HEK293 (cell line): Measurements from ENCODE around the gene RWDD1.

ENCODE experiments used
- CTCF ChIA-PET: fragments of 350-600 bp; formaldehyde crosslinking; extraction: SDS; loops from one replicate; lab custom pipeline; 2021; ENCODE audit warnings: antibody characterized with exemption; lab: Yijun Ruan, JAX
- POLR2A ChIA-PET: fragments of 300-600 bp; formaldehyde crosslinking; extraction: SDS; loops from one replicate; lab custom pipeline; 2020; ENCODE audit warnings: antibody characterized with exemption, inconsistent platforms; lab: Yijun Ruan, JAX
- H3K27ac ChIP-seq: fragments of 200-500 bp; sonication (Bioruptor generic); 2 replicates; pipeline ENCODE4 v1.5.1; 2014; ENCODE audit warnings: low read depth, low read length, control low read depth, inconsistent platforms; ENCODE audit errors: extremely low read depth
- H3K36me3 ChIP-seq, 2 experiments: fragments of 200-500 bp in 1 of 2; sonication (Bioruptor generic) in 1 of 2; 1 replicate in 1 of 2; 2 replicates in 1 of 2; pipeline ENCODE4 v1.5.1; 2014 to 2017; ENCODE audit warnings: inconsistent platforms in 2 of 2, low read length in 2 of 2; ENCODE audit not compliant: control insufficient read depth in 2 of 2, insufficient read depth in 1 of 2
- H3K4me1 ChIP-seq: fragments of 200-500 bp; sonication (Bioruptor generic); 2 replicates; pipeline ENCODE4 v1.5.1; 2014; ENCODE audit warnings: mild to moderate bottlenecking, low read length, inconsistent platforms; ENCODE audit not compliant: control insufficient read depth, insufficient read depth
- H3K4me3 ChIP-seq: 2 replicates; pipeline ENCODE4 v1.5.1; 2011; ENCODE audit warnings: low read depth, mild to moderate bottlenecking, control low read depth, low read length, moderate library complexity
- H3K9me3 ChIP-seq: fragments of 200-500 bp; sonication (Bioruptor generic); 2 replicates; pipeline ENCODE4 v1.5.1; 2014; ENCODE audit warnings: low read depth, low read length, inconsistent platforms; ENCODE audit not compliant: control insufficient read depth, insufficient read depth
- FEZF1 ChIP-seq: fragments of 450-650 bp; formaldehyde crosslinking; IDR thresholded peaks from 2 replicates; pipeline ENCODE4 v1.5.1; 2016; ENCODE audit warnings: missing biosample characterization, missing genetic modification characterization
- HOXD13 ChIP-seq: sonication (generic); formaldehyde crosslinking; IDR thresholded peaks from 2 replicates; pipeline ENCODE4 v1.8.0; 2022; ENCODE audit warnings: missing genetic modification reagents, borderline replicate concordance
- KLF1 ChIP-seq: fragments of 450-650 bp; formaldehyde crosslinking; IDR thresholded peaks from 2 replicates; pipeline ENCODE4 v1.5.1; 2016; ENCODE audit warnings: missing biosample characterization, missing genetic modification characterization
- OVOL3 ChIP-seq: fragments of 450-650 bp; formaldehyde crosslinking; IDR thresholded peaks from 2 replicates; pipeline ENCODE4 v1.5.1; 2016; ENCODE audit warnings: missing biosample characterization, missing genetic modification characterization
- SALL2 ChIP-seq: fragments of 450-650 bp; formaldehyde crosslinking; IDR thresholded peaks from 2 replicates; pipeline ENCODE4 v1.5.0; 2017; ENCODE audit warnings: missing biosample characterization, mild to moderate bottlenecking, missing genetic modification characterization, borderline replicate concordance
- SETDB1 ChIP-seq: IDR thresholded peaks from one replicate; pipeline ENCODE4 v1.6.1; 2017; ENCODE audit warnings: mild to moderate bottlenecking, low read length, moderate library complexity, mixed read lengths; ENCODE audit not compliant: insufficient read length
- YY1 ChIP-seq: fragments of 450-650 bp; formaldehyde crosslinking; IDR thresholded peaks from 2 replicates; pipeline ENCODE4 v1.5.1; 2018; ENCODE audit warnings: missing biosample characterization, missing genetic modification characterization
- ZEB2 ChIP-seq: fragments of 450-650 bp; formaldehyde crosslinking; IDR thresholded peaks from 2 replicates; pipeline ENCODE4 v1.5.1; 2016; ENCODE audit warnings: missing biosample characterization, missing genetic modification characterization
- ZNF133 ChIP-seq: fragments of 450-650 bp; formaldehyde crosslinking; IDR thresholded peaks from 2 replicates; pipeline ENCODE4 v1.5.1; 2016; ENCODE audit warnings: missing biosample characterization, missing genetic modification characterization
- ZNF600 ChIP-seq: fragments of 450-650 bp; formaldehyde crosslinking; IDR thresholded peaks from 2 replicates; pipeline ENCODE4 v1.5.1; 2016; ENCODE audit warnings: missing biosample characterization, missing genetic modification characterization
- TF ChIP-seq, protein P1 (sequence below): fragments of 450-650 bp; formaldehyde crosslinking; conservative IDR thresholded peaks from 2 replicates; pipeline ENCODE4 v1.5.1; 2016; ENCODE audit warnings: low read depth, missing biosample characterization, missing genetic modification characterization
- TF ChIP-seq, protein P2 (sequence below): fragments of 450-650 bp; formaldehyde crosslinking; IDR thresholded peaks from 2 replicates; pipeline ENCODE4 v1.5.1; 2016; ENCODE audit warnings: missing biosample characterization, missing genetic modification characterization
- TF ChIP-seq, protein P3 (sequence below): fragments of 450-650 bp; formaldehyde crosslinking; IDR thresholded peaks from 2 replicates; pipeline ENCODE4 v1.5.1; 2017; ENCODE audit warnings: missing biosample characterization, missing genetic modification characterization

RWDD1 gene

DNA sequence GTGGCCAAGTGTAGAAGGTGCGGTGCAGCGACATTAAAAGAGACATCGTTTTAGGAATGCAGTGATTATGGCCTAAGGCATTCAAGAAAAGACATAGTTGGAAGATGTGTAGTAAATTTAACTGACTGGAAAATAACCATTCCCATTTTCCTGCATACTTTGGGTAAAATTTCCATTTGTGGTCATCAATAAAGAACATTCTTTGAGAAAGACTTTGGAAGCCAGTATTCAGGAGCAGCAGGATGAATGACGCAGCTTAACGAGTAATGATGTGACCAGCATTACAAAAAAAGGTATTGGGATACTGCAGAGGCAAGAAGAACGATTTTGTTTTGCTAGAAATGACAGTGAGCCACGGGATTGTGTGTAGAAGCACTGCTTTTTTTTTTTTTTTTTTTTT, 7.0 kb upstream of the RWDD1 start:
- ChIA-PET CTCF (interaction anchor here (1.4 to 7.0 kb wide), 7 partner anchors 10 to 347 kb away, joined by 11 to 159 read pairs (median 28); partner anchors contain the start of gene CALHM4), POLR2A (no interaction called here)
- no peaks in the 10 kb centered on the region for H3K4me1 ChIP-seq
- H3K4me3 ChIP-seq, result no peak overlapping the region
- H3K9me3 ChIP-seq, result no peaks in the 10 kb centered on the region
- TF ChIP-seq, protein P1, sequence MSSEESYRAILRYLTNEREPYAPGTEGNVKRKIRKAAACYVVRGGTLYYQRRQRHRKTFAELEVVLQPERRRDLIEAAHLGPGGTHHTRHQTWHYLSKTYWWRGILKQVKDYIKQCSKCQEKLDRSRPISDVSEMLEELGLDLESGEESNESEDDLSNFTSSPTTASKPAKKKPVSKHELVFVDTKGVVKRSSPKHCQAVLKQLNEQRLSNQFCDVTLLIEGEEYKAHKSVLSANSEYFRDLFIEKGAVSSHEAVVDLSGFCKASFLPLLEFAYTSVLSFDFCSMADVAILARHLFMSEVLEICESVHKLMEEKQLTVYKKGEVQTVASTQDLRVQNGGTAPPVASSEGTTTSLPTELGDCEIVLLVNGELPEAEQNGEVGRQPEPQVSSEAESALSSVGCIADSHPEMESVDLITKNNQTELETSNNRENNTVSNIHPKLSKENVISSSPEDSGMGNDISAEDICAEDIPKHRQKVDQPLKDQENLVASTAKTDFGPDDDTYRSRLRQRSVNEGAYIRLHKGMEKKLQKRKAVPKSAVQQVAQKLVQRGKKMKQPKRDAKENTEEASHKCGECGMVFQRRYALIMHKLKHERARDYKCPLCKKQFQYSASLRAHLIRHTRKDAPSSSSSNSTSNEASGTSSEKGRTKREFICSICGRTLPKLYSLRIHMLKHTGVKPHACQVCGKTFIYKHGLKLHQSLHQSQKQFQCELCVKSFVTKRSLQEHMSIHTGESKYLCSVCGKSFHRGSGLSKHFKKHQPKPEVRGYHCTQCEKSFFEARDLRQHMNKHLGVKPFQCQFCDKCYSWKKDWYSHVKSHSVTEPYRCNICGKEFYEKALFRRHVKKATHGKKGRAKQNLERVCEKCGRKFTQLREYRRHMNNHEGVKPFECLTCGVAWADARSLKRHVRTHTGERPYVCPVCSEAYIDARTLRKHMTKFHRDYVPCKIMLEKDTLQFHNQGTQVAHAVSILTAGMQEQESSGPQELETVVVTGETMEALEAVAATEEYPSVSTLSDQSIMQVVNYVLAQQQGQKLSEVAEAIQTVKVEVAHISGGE, result no peak
- TF ChIP-seq FEZF1, result no peak
- TF ChIP-seq YY1 (tag by site-specific recombination), result no peak
- H3K27ac ChIP-seq, result no peak overlapping the region
- no peaks in the 10 kb centered on the region for H3K36me3 ChIP-seq

DNA sequence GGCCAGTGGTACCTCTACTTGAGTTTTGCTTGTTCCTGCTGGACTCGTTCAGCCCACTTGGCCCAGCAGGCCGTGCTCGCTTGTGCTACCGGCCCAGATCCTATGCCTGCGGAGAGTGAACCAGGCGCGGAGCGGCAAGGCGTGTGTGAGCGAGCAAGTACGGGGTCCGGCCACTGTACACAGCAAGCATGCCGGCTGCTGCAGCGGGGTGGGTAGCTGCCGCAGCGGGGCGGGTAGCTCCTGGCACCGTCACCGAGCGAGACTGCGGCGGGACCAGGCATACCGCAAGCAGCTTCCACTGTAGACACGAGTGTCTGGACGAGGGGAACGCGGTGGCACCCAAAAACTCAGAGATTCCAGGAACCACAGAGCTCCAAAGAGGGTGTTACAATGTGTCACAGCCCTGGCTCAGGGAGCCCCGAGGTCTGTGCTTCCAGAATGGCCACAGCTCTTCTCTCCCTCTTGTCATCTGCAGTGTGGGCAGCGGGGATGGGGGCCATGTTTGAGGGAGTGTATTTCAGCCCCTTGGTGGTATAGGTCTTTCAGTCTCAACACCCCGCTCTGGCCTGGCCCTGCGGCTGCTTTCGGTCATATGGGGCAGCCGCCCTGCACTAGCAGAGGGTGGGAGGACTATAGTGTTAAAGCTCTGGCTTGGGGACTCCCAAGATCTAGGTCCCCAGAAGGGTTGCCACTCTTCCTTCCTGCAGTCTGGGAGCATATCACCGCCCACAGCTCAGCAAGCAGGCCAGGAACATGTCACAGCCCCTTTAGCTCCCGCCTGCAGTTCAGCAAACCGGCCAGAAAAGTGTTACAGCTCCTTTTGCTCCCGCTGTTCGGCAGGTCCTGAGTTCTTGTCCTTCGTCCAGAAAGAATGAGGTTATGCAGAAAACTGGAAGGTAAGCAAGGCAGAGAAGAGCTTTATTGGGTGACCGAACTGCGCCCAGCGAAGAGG, 6.1 kb upstream of the RWDD1 start:
- CTCF ChIA-PET, result interaction anchor here (0.6 to 4.4 kb wide), 7 partner anchors 13 to 348 kb away, joined by 3 to 66 read pairs (median 11); partner anchors contain the start of gene CALHM5
- no peaks in the 10 kb centered on the region for H3K9me3 ChIP-seq
- POLR2A ChIA-PET, result interaction anchor here (0.9 kb wide), 1 partner anchor 286 kb away, joined by 3 read pairs; the partner anchor contains the start of gene TSPYL1
- H3K27ac ChIP-seq, result no peak overlapping the region
- H3K4me3 ChIP-seq, result no peak overlapping the region
- no peaks in the 10 kb centered on the region for H3K36me3 ChIP-seq
- no peak for TF ChIP-seq KLF1
- TF ChIP-seq HOXD13 (CRISPR knock-in tag), result no peak
- TF ChIP-seq SALL2, result no peak
- TF ChIP-seq, protein P2, sequence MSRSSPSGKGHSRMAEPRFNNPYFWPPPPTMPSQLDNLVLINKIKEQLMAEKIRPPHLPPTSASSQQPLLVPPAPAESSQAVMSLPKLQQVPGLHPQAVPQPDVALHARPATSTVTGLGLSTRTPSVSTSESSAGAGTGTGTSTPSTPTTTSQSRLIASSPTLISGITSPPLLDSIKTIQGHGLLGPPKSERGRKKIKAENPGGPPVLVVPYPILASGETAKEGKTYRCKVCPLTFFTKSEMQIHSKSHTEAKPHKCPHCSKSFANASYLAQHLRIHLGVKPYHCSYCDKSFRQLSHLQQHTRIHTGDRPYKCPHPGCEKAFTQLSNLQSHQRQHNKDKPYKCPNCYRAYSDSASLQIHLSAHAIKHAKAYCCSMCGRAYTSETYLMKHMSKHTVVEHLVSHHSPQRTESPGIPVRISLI (tag by site-specific recombination), result no peak
- TF ChIP-seq, protein P3, sequence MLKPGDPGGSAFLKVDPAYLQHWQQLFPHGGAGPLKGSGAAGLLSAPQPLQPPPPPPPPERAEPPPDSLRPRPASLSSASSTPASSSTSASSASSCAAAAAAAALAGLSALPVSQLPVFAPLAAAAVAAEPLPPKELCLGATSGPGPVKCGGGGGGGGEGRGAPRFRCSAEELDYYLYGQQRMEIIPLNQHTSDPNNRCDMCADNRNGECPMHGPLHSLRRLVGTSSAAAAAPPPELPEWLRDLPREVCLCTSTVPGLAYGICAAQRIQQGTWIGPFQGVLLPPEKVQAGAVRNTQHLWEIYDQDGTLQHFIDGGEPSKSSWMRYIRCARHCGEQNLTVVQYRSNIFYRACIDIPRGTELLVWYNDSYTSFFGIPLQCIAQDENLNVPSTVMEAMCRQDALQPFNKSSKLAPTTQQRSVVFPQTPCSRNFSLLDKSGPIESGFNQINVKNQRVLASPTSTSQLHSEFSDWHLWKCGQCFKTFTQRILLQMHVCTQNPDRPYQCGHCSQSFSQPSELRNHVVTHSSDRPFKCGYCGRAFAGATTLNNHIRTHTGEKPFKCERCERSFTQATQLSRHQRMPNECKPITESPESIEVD (tag by site-specific recombination), result no peak
- no peak for TF ChIP-seq ZEB2 (tag by site-specific recombination)
- TF ChIP-seq SETDB1, result no peak
- TF ChIP-seq, all 188 proteins: peak for 0
- H3K4me1 ChIP-seq, result no peaks in the 10 kb centered on the region

DNA sequence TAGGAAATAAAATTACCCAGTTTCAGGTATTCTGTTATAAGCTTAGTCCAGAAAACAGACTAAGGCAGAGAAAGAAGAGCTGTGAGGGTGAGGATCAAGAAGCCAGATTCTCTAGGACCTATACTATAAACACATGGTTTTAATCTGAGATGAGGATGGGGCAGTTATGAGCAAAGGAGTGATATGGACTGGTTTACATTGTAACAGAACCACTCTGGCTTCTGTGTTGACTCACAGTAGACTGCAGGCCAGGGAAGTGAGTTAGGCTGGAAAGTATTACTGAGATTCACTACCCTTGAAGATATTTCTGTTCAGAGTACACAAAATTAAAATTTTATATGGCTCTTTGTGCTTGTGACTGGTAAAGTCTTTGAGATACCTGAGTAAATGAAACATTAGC, 3.2 kb upstream of the RWDD1 start:
- no peak overlapping the region for H3K27ac ChIP-seq
- POLR2A ChIA-PET, result no interaction called here
- CTCF ChIA-PET, result interaction anchor here (0.7 to 1.8 kb wide), 5 partner anchors 33 to 300 kb away, joined by 3 to 6 read pairs (median 4); no protein-coding TSS in a partner anchor
- TF ChIP-seq ZNF133, result no peak
- peak; percentile 67; the same call in 1 of the 2 replicates for TF ChIP-seq ZNF600 (tag by site-specific recombination)
- TF ChIP-seq OVOL3 (tag by site-specific recombination), result no peak
- no peaks in the 10 kb centered on the region for H3K9me3 ChIP-seq
- peaks cover 2% of the 10 kb centered on the region; the same call in 1 of the 2 replicates for H3K4me1 ChIP-seq
- H3K4me3 ChIP-seq, result no peak overlapping the region
- no peaks in the 10 kb centered on the region for H3K36me3 ChIP-seq
